ENCODE data around the gene ARID4B. TPM values are rescaled to one million over a fixed set of nuclear protein-coding genes. Genes with fewer than 3 reads are reported as not detected.

ARID4B gene
- total RNA-seq, 4 donors from 2014 or later = 11.5 to 18.8 (median 16.5) TPM

DNA sequence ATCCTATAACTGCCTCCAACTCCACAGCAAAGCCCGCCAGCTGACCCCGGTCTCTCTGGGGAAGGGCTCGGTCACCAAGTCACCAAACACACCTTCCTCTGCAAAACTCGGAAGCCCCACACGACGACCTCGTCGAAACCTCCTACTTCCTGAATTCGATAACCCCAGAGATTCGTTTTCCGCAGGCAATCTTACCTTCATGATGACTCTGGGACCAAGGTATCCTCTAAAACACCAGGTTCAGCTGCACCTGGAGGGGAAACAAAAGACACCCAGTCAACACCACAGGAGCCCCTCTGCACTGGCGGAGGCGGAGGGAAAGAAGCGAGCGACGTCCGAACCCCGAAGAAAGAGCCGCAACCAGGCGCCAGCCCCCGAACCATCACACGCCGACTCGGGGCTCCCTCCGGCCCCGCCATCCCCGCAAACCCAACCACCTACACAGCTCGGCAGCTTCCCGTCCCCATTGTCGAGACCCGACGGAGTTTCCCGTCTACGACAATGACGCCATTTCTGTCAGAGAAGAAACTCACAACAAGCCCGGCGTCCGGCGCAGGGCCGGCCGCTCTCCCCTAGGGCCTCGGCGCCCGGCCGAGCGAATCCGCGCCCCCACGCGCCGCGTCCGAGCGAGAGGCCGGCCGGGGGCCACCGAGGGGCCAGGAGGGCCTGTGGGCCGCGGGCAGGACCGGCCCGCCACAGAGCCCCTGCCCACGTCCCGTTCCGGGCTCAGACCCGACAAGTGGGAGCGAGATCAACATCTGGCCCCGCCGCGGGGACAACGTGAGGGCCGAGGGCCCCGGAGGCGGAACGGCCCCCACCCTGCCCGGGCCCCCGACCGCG lies 1.0 kb downstream of the ARID4B start:
- no peak for TF ChIP-seq POLR2A (IDR thresholded peaks at IDR 0.05)
- TF ChIP-seq, protein P1, sequence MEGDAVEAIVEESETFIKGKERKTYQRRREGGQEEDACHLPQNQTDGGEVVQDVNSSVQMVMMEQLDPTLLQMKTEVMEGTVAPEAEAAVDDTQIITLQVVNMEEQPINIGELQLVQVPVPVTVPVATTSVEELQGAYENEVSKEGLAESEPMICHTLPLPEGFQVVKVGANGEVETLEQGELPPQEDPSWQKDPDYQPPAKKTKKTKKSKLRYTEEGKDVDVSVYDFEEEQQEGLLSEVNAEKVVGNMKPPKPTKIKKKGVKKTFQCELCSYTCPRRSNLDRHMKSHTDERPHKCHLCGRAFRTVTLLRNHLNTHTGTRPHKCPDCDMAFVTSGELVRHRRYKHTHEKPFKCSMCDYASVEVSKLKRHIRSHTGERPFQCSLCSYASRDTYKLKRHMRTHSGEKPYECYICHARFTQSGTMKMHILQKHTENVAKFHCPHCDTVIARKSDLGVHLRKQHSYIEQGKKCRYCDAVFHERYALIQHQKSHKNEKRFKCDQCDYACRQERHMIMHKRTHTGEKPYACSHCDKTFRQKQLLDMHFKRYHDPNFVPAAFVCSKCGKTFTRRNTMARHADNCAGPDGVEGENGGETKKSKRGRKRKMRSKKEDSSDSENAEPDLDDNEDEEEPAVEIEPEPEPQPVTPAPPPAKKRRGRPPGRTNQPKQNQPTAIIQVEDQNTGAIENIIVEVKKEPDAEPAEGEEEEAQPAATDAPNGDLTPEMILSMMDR (IDR thresholded peaks at IDR 0.05 in 4 of 5, conservative IDR thresholded peaks at IDR 0.05 in 1 of 5) = no peak
- DNase-seq (peak in 1 of 2 donors; percentile 21), ATAC-seq (no peak)
- no peaks in the 10 kb centered on the region for H3K9me3 ChIP-seq
- H3K4me1 ChIP-seq = peaks cover 57 to 63% of the 10 kb centered on the region in 2 donors
- intact Hi-C loops (cut with DNase I; ENCODE audit: low total_unique reads) = loop anchor here (10.0 kb wide), 1 partner anchor 202 kb away; the partner anchor contains the start of gene TOMM20
- H3K4me3 ChIP-seq = peak overlapping the region; percentile 87 to 98 (median 95)
- in situ Hi-C loops (cut with MboI; ENCODE audit: low sequenced_read_pairs in 4 of 4) = loop anchor here in 1 of 4 donors (10.0 kb wide), 1 partner anchor 88 kb away; no protein-coding TSS in a partner anchor
- no peaks in the 10 kb centered on the region for H3K27me3 ChIP-seq
- H3K36me3 ChIP-seq = no peaks in the 10 kb centered on the region
- peak overlapping the region; percentile 94 to 98 (median 96) for H3K27ac ChIP-seq

DNA sequence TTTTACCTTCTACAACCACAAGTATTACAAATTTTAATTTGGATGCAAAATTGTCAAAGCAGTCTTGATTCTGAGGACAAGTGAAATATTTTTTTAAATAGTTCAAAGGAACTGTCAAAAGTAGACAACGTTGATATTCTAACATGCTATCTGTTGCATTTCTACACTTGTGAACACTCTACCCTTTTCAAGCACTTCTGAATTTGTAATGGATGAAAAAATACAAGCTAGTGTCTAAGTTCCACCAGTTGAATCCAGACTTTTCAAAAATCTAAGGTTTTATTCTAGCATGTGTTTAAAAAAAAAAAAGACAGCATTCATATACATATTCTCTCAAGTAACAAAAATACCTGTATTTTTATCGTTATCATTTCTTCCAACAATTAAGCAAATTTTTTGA lies 2.1 kb downstream of the ARID4B start:
- H3K4me1 ChIP-seq = peaks cover 50 to 57% of the 10 kb centered on the region in 2 donors
- in situ Hi-C loops (cut with MboI; ENCODE audit: low sequenced_read_pairs in 4 of 4) = loop anchor here in 1 of 4 donors (10.0 kb wide), 1 partner anchor 89 kb away; no protein-coding TSS in a partner anchor

DNA sequence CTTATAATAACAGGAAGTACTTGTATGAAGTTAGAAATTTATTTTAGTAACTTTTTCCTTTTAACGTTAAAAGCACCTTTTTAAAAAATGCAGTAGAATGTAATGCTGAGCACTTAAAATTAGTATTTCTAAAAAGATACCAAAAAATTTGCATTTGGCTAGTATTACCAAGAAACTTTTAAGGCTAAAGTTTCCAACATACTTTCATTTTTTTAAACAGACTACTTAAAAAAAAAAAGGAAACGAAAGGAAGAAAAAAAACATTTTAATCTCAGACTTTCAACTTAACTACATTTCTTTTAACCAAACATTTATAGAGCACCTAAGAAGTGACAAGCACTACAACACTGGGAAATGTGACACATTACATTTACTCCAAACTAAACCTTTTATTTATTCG lies 2.8 kb downstream of the ARID4B start:
- no peak for ATAC-seq
- intact Hi-C loops (cut with DNase I; ENCODE audit: low total_unique reads) (loop anchor here (10.0 kb wide), 1 partner anchor 200 kb away; the partner anchor contains the start of gene TOMM20), in situ Hi-C loops (cut with MboI; ENCODE audit: low sequenced_read_pairs in 4 of 4) (loop anchor here in 1 of 4 donors (10.0 kb wide), 1 partner anchor 90 kb away; no protein-coding TSS in a partner anchor)
- Histone ChIP-seq H3K27me3 (no peaks in the 10 kb centered on the region), H3K9me3 (no peaks in the 10 kb centered on the region), H3K27ac (peak overlapping the region in 3 of 4 donors; percentile 94 to 98 (median 97)), H3K4me1 (peaks cover 47 to 50% of the 10 kb centered on the region in 2 donors), H3K4me3 (no peak overlapping the region), H3K36me3 (no peaks in the 10 kb centered on the region)
- TF ChIP-seq, protein P1 (IDR thresholded peaks at IDR 0.05 in 4 of 5, conservative IDR thresholded peaks at IDR 0.05 in 1 of 5) = no peak
- TF ChIP-seq POLR2A (IDR thresholded peaks at IDR 0.05) = no peak
- no peak for DNase-seq

More for the DNA sequence above, 2.1 kb downstream of the ARID4B start:
- Histone ChIP-seq H3K27ac (peak overlapping the region; percentile 94 to 98 (median 96)), H3K4me3 (peak overlapping the region; percentile 87 to 98 (median 95)), H3K9me3 (no peaks in the 10 kb centered on the region), H3K27me3 (no peaks in the 10 kb centered on the region), H3K36me3 (no peaks in the 10 kb centered on the region)
- no peak for TF ChIP-seq POLR2A (IDR thresholded peaks at IDR 0.05)
- TF ChIP-seq, protein P1 (IDR thresholded peaks at IDR 0.05 in 4 of 5, conservative IDR thresholded peaks at IDR 0.05 in 1 of 5) = no peak
- DNase-seq (no peak), ATAC-seq (no peak)
- intact Hi-C loops (cut with DNase I; ENCODE audit: low total_unique reads) = loop anchor here (10.0 kb wide), 1 partner anchor 201 kb away; the partner anchor contains the start of gene TOMM20

DNA sequence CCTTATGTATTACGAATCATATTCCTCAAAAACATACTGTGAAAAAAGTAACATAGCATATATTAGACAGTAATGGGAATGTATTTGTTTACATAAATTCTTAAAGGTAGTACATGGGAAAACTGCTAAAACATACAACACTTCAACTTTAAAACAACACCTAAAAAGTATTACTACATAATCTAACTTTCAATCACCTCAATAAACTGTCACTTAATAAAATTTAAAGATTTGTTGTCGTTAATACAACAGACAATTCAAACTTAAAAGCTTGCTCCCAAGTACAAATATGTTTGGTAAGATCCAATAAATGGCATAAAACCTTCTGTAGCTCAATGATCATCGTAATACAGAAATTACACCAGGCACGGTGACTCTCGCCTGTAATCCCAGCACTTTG lies 3.7 kb downstream of the ARID4B start:
- ATAC-seq (no peak), DNase-seq (no peak)
- in situ Hi-C loops (cut with MboI; ENCODE audit: low sequenced_read_pairs in 4 of 4) (loop anchor here in 1 of 4 donors (10.0 kb wide), 1 partner anchor 91 kb away; no protein-coding TSS in a partner anchor), intact Hi-C loops (cut with DNase I; ENCODE audit: low total_unique reads) (loop anchor here (10.0 kb wide), 1 partner anchor 199 kb away; the partner anchor contains the start of gene TOMM20)
- no peak for TF ChIP-seq POLR2A (IDR thresholded peaks at IDR 0.05)
- TF ChIP-seq, protein P1 (IDR thresholded peaks at IDR 0.05 in 4 of 5, conservative IDR thresholded peaks at IDR 0.05 in 1 of 5) = no peak
- H3K27me3 ChIP-seq = no peaks in the 10 kb centered on the region
- peaks cover 38 to 42% of the 10 kb centered on the region in 2 donors for H3K4me1 ChIP-seq
- H3K27ac ChIP-seq = peak overlapping the region in 2 of 4 donors; percentile 6 to 94
- H3K9me3 ChIP-seq = no peaks in the 10 kb centered on the region
- H3K36me3 ChIP-seq = no peaks in the 10 kb centered on the region
- H3K4me3 ChIP-seq = no peak overlapping the region
